Raji (cell line): Measurements from ENCODE around the gene SPATA33.

Experiments used
- POLR2A ChIP-seq: IDR thresholded peaks from 2 replicates; pipeline ENCODE4 v1.6.1; 2011; ENCODE audit warnings: low read depth, low read length, control low read depth; ENCODE audit not compliant: insufficient read depth

SPATA33 gene

DNA sequence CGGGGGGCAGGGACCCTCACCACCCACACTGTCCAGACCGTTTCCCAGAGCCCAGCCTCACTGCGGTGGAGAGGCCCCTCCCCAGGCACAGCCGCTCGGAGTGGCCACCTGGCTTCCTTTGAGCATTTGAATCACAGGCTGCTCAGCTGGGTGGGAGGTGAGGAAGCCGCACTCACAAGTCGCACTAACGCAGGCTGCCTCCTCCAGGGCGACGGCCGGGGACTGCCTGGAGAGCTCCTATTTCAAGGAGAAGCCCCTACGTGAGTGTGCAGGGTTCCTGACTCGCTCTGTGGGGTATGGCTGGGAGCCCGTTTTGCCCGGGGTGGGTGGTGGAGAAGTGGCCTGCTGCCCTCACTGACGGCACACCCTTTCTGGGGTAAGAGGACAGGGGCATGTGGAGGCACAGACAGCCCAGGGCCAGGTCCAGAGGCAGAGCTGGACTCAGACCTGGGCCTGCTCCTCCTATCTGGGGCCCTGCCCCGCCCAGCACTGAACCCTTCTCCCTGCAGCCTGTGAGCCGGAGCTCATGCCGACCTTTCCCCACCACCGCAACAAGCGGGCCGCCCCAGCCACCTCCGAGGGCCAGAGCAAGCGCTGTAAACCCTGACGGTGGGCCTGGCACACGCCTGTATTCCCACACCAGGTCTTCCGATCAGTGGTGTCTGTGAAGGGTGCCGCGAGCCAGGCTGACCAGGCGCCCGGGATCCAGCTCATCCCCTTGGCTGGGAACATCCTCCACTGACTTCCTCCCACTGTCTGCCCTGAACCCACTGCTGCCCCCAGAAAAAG is 37.6 kb downstream of the SPATA33 start:
- no peak for TF ChIP-seq POLR2A

DNA sequence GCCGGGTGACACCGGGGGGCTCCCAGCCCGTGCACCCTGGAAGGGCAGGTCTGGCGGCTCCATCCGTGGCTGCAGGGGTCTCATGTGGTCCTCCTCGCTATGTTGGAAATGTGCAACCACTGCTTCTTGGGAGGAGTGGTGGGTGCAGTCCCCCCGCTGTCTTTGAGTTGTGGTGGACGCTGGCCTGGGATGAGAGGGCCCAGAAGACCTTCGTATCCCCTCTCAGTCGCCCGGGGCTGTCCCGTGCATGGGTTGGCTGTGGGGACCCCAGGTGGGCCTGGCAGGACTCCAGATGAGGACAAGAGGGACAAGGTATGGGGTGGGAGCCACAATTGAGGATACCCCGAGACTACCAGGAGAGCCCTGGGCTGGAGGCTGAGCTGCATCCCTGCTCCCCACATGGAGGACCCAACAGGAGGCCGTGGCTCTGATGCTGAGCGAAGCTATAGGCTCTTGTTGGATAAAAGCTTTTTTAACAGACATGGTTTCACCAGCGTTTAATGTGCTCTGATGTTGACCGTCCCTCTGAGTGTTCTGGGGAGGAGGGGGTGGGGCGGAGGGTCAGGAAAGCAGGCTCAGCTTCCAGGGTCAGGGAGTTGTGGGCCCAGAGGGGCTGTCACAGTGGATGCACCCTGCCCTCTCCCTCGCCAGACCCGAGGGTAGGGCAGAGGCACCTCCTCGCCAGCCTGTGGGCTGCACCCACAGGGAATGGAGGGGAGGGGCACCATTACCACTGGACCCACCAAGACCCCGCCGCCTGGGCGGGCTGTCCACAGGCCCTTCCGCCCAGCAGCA is 38.4 kb downstream of the SPATA33 start:
- TF ChIP-seq POLR2A: no peak

DNA sequence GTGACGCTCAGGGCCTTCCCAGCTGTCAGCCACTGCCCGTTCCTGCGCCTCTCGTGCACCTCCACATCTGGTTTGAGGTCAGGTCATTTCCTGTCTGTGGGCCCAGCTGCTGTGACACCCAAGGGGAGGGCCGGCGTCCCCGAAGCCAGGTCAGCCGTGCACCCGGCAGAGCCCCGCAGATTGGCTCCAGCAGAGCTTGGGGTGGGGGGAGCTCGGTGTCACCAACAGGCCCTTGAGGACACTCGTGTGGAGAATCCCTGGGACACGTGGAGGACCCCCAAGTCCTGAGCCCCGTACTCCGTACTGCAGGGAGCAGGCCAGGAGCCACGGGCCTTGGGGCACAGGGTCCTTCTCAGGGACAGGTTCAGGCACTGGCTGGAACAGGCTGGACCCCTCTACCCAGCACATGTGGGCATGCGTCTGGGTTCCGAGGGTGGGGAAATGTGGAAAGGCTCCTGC is 39.1 kb downstream of the SPATA33 start:
- TF ChIP-seq POLR2A: no peak; the same call in 1 of the 2 replicates

DNA sequence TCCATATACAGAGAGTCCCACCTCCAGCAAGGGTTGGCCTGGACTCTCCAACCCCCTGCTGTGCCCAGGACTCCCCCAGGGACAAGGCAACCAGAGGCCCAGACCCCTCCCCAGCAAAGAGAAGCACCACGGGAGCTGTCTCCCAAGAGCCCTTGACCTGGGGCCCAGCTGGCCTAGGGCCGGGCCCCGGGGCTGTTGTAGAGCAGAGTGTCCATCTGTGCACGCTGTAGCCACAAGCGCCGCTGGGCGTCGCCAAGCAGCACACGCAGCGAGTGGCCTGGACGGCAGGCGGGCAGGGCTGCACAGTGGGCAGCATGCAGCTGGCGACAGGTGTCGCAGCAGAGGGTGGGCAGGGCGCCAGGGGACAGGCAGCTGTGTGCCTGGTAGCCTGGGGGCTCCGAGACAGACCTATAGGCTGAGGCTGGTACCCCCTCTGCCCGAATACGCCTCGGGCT is 39.6 kb downstream of the SPATA33 start:
- TF ChIP-seq POLR2A: no peak

DNA sequence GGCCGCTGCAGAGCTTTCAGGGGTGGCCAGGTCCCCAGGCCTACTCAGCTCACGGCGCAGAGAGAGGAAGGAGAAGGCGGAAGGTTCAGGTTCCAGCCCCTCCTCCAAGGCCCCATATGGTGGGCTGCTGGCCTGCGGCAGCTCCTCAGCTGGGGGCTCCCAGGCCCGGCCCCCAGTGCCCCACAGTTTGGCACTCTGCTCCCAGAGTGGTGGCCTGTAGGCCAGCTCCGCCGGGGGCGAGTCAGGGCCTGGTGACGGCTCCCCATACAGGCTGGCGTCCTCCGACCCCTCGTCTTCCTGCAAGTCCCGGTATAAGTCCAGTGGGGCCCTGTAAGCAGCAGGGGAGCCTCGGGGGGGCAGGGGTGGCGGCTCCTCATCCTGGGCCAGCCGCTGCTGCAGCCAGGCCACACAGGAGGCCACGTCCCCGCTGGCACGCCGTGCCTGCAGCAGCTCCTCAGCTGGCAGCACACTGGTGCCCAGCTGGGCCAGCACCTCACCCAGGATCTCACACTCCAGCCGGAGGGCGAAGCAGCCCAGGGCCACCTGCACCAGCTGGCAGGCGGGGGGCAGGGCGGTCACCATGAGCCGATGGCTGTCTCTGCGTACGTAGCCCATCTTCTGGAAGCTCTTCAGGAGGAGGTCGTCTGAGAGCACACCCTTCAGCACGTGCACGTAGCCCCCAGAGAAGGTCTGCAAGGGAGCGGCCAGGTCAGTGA is 40.1 kb downstream of the SPATA33 start:
- TF ChIP-seq POLR2A: no peak

DNA sequence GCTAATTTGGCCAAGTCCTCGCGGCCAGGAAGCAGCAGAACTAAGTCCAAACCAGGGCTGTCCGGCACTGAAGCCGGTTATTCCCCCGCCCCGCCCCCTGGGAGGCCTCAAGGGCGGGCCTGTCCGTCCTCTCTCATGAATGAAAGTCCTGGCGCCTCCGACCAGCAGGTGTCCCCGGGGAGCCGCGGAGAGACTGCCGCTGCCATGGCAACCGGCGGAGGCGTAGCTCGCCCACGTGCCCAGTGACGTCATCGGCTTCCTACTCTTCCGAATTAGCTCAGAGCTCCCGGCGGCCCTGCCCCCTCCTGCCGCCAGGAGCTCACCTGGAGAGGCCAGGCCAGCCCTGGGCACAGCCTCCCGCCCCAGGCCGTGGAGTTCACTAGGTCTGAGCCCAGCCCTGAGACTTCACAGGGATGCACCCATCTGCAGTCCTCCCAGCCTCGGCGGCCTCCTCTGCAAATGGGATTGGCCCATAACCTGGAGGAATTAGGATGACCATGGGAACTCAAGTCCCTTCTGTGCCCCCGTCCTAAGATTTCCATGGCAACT is 42.5 kb downstream of the SPATA33 start:
- 0 out of 2 replicates have a peak, but pooled peaks have one; percentile 28 for TF ChIP-seq POLR2A

DNA sequence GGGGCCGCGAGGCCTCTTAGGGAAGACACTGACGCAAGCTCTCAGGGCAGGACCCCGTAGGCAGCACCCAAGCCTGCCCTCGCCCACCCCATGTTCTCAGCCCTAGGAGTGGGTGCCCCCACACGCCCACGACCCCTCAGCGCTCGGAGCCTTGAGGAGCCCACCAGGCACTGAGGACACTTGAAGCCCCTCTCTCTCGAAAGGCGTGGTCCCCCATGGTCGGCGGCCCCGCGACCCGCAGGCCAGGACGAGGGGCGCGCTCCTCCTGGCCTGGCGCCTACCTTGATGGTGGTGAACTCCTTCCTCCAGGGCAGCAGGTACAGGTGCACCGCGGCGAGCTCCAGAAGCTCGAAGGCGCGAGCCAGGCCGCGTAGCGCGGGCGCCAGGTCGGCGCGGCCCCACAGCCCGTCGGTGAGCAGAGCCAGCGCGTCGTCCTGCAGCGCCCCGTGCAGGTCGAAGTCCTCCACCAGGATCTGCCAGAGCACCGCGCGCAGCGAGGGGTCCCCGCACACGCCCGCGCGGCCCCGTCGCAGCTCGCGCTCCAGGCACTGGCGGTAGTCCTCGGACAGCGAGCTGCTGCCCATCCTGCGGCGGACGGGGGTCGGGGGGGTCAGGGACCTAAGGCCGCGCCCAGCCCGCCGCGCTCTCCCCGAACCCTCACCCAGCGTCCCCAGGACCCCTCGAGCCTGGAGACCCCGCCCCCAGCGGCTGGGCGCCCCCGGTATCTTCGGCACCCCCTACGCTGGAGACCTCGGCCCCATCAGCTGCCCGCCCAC is 43.2 kb downstream of the SPATA33 start:
- no peak for TF ChIP-seq POLR2A

DNA sequence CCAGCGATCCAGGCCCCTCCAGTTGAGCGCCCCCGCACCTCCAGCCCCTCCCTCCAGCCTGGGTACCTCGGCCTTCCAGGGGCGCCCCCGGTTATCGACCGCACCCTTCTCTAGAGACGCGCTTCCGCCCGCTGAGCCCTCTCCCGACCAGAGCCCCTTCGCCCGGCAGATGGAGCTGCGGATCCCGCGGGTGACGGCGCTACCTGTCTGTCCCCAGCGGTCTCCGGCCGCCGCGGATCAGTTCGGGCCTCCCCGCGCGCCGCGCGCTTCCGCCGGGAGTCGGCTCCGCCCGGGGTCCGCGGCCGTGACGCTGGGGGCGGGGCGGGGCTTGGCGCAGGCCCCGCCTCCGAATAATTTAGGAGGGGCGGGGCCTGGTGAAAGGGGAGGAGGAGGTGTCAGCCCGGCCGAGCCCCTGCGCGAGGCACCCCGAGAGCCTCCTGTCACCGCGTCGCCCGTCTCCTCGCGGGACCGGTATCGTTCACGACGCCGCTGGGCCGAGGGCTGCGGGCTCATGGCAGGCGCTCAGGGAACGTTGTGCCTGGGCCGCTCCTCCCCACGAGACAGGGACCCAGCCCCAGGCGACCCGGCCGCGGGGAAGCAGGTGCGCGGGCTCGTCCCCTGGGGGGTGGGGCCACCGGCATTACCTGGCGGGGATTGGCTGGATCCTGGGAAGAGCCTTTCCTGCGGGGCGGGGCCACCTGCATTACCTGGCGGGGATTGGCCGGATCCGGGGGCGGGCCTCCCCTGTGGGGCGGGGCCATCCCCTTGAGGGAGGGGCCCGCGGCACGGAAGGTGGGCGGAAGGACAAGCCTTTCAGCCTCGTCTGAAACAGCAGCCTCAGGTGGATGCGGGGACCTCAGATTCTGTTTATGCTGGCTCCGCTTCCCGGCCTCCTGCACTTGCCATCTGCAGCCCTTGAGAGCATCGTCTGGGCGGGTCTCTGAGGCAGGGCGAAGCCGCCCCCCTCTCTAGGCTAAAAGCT is 44.1 kb downstream of the SPATA33 start, which contains the start of gene SPATA2L:
Gene SPATA2L (minus strand): TSS at position 281 of the 982 bp plus-strand sequence. CDS start 473 bp downstream, outside the sequence.
- TF ChIP-seq POLR2A: peak; percentile 70

DNA sequence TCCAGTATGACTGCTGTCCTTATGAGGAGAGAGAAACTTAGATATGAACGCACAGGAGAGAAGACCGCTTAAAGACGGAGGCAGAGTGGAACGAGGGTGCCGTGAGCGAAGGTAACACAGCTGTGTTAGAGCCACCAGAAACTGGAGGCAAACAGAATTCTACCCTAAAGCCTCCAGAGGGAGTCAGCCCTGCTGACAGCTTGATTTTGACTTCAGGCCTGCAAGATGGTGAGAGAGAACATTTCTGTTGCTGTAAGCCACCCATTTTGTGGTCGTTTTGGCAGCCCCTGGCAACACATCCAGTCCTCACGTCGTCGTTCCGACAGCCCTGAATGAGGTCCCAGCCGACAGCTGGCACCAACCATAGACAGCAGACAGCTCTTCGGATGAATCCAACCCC is 46.6 kb downstream of the SPATA33 start:
- TF ChIP-seq POLR2A: no peak

DNA sequence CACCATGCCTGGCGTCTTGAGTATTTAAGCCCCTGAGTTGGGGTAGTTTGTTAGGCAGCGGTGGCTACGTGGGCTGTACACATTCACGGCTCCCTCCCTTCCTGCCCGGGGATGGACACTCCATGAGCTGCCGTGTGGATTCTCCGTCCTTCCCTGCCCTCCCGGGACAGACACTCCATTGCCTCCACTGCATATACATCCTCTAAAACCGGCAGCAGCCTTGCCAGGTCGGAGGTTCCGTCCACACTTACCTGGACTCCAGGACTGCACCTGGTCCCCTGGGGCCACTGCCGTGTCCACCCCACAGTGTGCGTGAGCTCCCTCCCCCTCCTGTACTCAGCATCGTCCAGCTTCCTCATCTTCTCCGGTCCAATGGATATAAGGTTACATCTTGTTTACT is 47.4 kb downstream of the SPATA33 start:
- no peak for TF ChIP-seq POLR2A

DNA sequence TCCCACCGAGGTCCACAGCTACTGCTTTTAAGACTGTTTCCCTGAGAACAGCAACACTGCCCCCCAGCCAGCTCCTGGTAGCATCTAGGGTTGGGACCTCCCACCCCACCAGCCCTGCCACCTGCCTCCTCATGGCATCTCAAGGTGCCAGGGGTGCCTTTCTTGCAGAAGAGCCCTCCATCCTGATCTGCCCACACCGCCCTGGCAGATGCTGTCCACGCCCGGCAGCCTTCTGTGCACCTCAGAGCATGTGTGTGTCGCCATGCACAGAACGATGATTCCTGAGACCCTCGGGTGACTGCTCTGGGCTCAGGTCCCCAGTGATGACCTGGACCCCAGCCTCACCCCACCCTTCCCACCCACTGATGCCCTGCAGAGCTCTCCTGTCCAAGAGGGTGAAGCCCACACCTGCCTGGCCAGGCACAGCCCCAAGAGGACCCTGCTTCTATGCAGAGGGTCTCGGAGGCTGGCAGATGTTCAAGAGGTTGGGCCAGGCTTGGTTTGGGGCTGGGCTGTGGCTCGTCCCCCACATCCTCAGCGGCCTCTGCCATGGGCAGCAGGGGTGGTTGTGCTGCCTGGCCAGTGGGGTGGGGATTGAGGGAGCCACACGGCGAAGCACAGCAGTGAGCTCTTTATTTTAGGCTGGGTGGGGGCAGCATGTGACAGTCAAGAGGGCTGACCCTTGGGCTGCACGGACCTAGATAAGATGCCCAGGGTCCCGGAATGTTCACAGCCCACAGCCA is 49.1 kb downstream of the SPATA33 start:
- no peak for TF ChIP-seq POLR2A

DNA sequence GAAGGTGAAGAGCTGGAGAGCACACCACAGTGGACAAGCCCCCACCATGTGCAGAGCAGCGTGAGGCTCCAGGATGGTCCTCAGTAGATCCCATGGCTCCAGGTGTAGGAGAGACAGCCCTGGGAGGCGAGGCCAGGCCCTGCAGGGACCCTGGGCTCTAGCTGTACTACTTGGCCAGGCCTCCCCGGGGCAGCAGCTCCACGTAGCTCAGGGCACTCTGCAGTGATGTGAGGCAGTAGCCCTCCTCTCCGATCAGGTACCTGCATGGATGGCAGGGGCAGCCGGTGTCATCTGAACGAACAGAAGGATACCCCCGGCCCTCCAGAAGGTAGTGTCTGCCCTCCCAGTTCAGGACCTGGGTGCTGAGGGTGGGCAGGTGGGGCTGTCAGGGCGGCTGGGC is 50.1 kb downstream of the SPATA33 start:
- no peak for TF ChIP-seq POLR2A
